Mammary epithelial cell (primary cell): Measurements from ENCODE around the gene LEUTX.

Experiments
- CTCF ChIP-seq, 2 donors: IDR thresholded peaks in 1 of 2; conservative IDR thresholded peaks in 1 of 2; 2 replicates each; pipeline ENCODE4 v1.5.1; 2011 to 2012; ENCODE audit warnings: inconsistent platforms in 2 of 2, low read length in 2 of 2, mild to moderate bottlenecking in 2 of 2, control low read depth in 1 of 2, low read depth in 1 of 2; ENCODE audit not compliant: insufficient read depth in 1 of 2; ENCODE audit errors: extremely low read depth in 1 of 2
- EZH2 ChIP-seq: IDR thresholded peaks from 2 replicates; pipeline ENCODE4 v1.6.1; 2012; ENCODE audit warnings: low read length, inconsistent platforms, borderline replicate concordance

DNA sequence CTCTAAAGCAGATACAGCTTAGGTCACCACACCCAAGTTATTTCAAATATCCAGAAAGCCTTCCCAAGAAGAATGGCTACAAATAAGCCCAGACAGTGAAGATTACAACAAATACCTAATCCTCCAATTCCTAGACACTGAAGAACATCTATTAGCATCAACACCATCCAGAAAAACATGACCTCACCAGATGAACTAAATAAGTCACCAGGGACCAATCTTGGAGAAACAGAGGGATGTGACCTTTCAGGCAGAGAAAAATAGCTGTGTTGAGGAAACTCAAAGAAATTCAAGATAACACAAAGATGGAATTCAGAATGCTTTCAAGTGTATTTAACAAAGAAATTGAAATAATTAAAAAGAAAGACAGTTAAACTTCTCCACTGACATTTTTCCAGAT is 25.9 kb upstream of the LEUTX start:
- TF ChIP-seq CTCF (conservative IDR thresholded peaks at IDR 0.05 in 1 of 2, IDR thresholded peaks at IDR 0.05 in 1 of 2; ENCODE audit: extremely low read depth in 1 of 2, insufficient read depth in 1 of 2, low read depth in 1 of 2, low read length in 2 of 2), result no peak
- TF ChIP-seq EZH2, result no peak
